IMR-90 (cell line): ENCODE results near the gene FGD5. TPM values are rescaled to one million over a fixed set of nuclear protein-coding genes. Genes with fewer than 3 reads are reported as not detected.

Experiments
- ATAC-seq: fragments of 200-7000 bp; cut with Tn5 transposase; 2 replicates; pipeline ENCODE4 v1.9.1; 2020; ENCODE audit warnings: low read depth, mild to moderate bottlenecking, moderate library complexity
- BruUV-seq: library from RNA; stranded (reverse); fragments of 400-500 nt; replicated peaks from 2 replicates; lab custom pipeline; 2021; lab: Mats Ljungman, UMichigan
- CTCF ChIA-PET: fragments of 300-600 bp; formaldehyde crosslinking; extraction: SDS; loops from one replicate; lab custom pipeline; 2021; ENCODE audit warnings: antibody characterized with exemption; lab: Yijun Ruan, JAX
- POLR2A ChIA-PET: fragments of 300-600 bp; sonication (Branson Sonifier 250); formaldehyde crosslinking; loops from one replicate; lab custom pipeline; 2022; ENCODE audit warnings: antibody characterized with exemption; ENCODE audit not compliant: unreplicated experiment; lab: Charles Lee
- DNase-seq: peaks from one replicate; pipeline ENCODE4 v3.0.0; 2013
- H2AFZ ChIP-seq: replicated peaks from 2 replicates; pipeline ENCODE3; 2013; ENCODE audit warnings: low read length, mild to moderate bottlenecking; ENCODE audit not compliant: poor library complexity
- H2AK5ac ChIP-seq: 2 replicates; pipeline ENCODE4 v1.6.1; 2013; ENCODE audit warnings: low read depth, low read length, inconsistent platforms
- H2AK9ac ChIP-seq: replicated peaks from 2 replicates; pipeline ENCODE3; 2013; ENCODE audit warnings: mild to moderate bottlenecking, low read depth, low read length, moderate library complexity; ENCODE audit not compliant: poor library complexity
- H2BK120ac ChIP-seq: 2 replicates; pipeline ENCODE4 v1.6.1; 2013; ENCODE audit warnings: low read depth, low read length, inconsistent platforms
- H2BK15ac ChIP-seq: 3 replicates; pipeline ENCODE4 v1.6.1; 2013; ENCODE audit warnings: low read depth, low read length, inconsistent platforms
- H2BK20ac ChIP-seq: 2 replicates; pipeline ENCODE4 v1.6.1; 2013; ENCODE audit warnings: low read depth, mild to moderate bottlenecking, inconsistent platforms, low read length, moderate library complexity
- H2BK5ac ChIP-seq: 2 replicates; pipeline ENCODE4 v1.6.1; 2013; ENCODE audit warnings: mild to moderate bottlenecking, low read depth, low read length, inconsistent platforms; ENCODE audit not compliant: poor library complexity, severe bottlenecking
- H3K14ac ChIP-seq: replicated peaks from 2 replicates; pipeline ENCODE4 v1.6.1; 2013; ENCODE audit warnings: low read depth, low read length, inconsistent platforms
- H3K18ac ChIP-seq: 2 replicates; pipeline ENCODE4 v1.6.1; 2013; ENCODE audit warnings: low read depth, low read length, control low read depth
- H3K23ac ChIP-seq: 2 replicates; pipeline ENCODE4 v1.6.1; 2013; ENCODE audit warnings: low read depth, low read length, inconsistent platforms
- H3K27ac ChIP-seq: 2 replicates; pipeline ENCODE4 v1.5.1; 2013; ENCODE audit warnings: mild to moderate bottlenecking, control low read depth, low read length; ENCODE audit not compliant: insufficient read depth
- H3K27me3 ChIP-seq: 2 replicates; pipeline ENCODE4 v1.6.1; 2013; ENCODE audit warnings: low read length; ENCODE audit not compliant: control insufficient read depth, insufficient read depth
- H3K36me3 ChIP-seq: 2 replicates; pipeline ENCODE4 v1.6.1; 2013; ENCODE audit warnings: low read length, mixed read lengths; ENCODE audit not compliant: control insufficient read depth, insufficient read depth
- H3K4ac ChIP-seq: 2 replicates; pipeline ENCODE4 v1.6.1; 2013; ENCODE audit warnings: low read depth, low read length, inconsistent platforms
- H3K4me1 ChIP-seq: 2 replicates; pipeline ENCODE4 v1.6.1; 2013; ENCODE audit warnings: low read length, mixed read lengths; ENCODE audit not compliant: control insufficient read depth, insufficient read depth
- H3K4me2 ChIP-seq: 2 replicates; pipeline ENCODE4 v1.6.1; 2013; ENCODE audit warnings: low read depth, mild to moderate bottlenecking, control low read depth, low read length, moderate library complexity
- H3K4me3 ChIP-seq: 2 replicates; pipeline ENCODE4 v1.5.1; 2013; ENCODE audit warnings: low read depth, mild to moderate bottlenecking, control low read depth, low read length, moderate library complexity; ENCODE audit not compliant: insufficient read depth
- H3K56ac ChIP-seq: 2 replicates; pipeline ENCODE4 v1.6.1; 2013; ENCODE audit warnings: low read length, inconsistent platforms; ENCODE audit not compliant: insufficient read depth; ENCODE audit errors: extremely low read depth
- H3K79me1 ChIP-seq, 2 experiments: 2 replicates each; pipeline ENCODE4 v1.6.1; 2013; ENCODE audit warnings: low read length in 2 of 2, inconsistent platforms in 1 of 2, low read depth in 1 of 2
- H3K9ac ChIP-seq: 2 replicates; pipeline ENCODE4 v1.6.1; 2013; ENCODE audit warnings: low read depth, low read length, control low read depth
- H3K9me1 ChIP-seq: 2 replicates; pipeline ENCODE4 v1.6.1; 2013; ENCODE audit warnings: low read length, inconsistent platforms; ENCODE audit not compliant: insufficient read depth
- H3K9me3 ChIP-seq: 2 replicates; pipeline ENCODE4 v1.6.1; 2013; ENCODE audit warnings: low read length; ENCODE audit not compliant: control insufficient read depth, insufficient read depth
- H4K20me1 ChIP-seq: 2 replicates; pipeline ENCODE4 v1.6.1; 2013; ENCODE audit warnings: low read length, inconsistent platforms; ENCODE audit not compliant: insufficient read depth
- H4K5ac ChIP-seq: 2 replicates; pipeline ENCODE4 v1.6.1; 2013; ENCODE audit warnings: mild to moderate bottlenecking, low read depth, low read length, control low read depth
- H4K8ac ChIP-seq, 2 experiments: 2 replicates each; pipeline ENCODE4 v1.6.1; 2013; ENCODE audit warnings: low read depth in 2 of 2, low read length in 2 of 2, control low read depth in 1 of 2, inconsistent platforms in 1 of 2
- H4K91ac ChIP-seq: 2 replicates; pipeline ENCODE4 v1.6.1; 2013; ENCODE audit warnings: low read depth, low read length, inconsistent platforms; ENCODE audit not compliant: insufficient read depth
- MAZ ChIP-seq: IDR thresholded peaks from 2 replicates; pipeline ENCODE4 v1.6.1; 2012; ENCODE audit warnings: low read depth, mild to moderate bottlenecking, low read length, improper control_type of control experiment, moderate library complexity, borderline replicate concordance
- NFE2L2 ChIP-seq: fragments of 150-350 bp; IDR thresholded peaks from 2 replicates; pipeline ENCODE4 v1.6.1; 2016; ENCODE audit warnings: low read depth, mild to moderate bottlenecking, low read length
- RAD21 ChIP-seq: IDR thresholded peaks from 2 replicates; pipeline ENCODE4 v1.6.1; 2012; ENCODE audit warnings: low read length, improper control_type of control experiment
- WGBS, 2 experiments: methylation state at CpG; one replicate each; pipeline versions ENCODE4 v1.1.5 to v1.1.7; 2013; ENCODE audit warnings: missing lambda C conversion rate in 2 of 2; ENCODE audit not compliant: insufficient read length in 1 of 2; ENCODE audit errors: extremely low coverage in 2 of 2; 5-methylcytosine and 5-hydroxymethylcytosine counted together
- dilution Hi-C: fragments of 300-500 bp; cut with HindIII; formaldehyde crosslinking; loops from one replicate; pipeline ENCODE4 v1.14.3; 2018; ENCODE audit warnings: low sequenced_read_pairs; ENCODE audit not compliant: unreplicated experiment
- in situ Hi-C: fragments of 300-500 bp; cut with MboI; formaldehyde crosslinking; loops from 3 replicates; pipeline ENCODE4 v1.14.3; 2019; ENCODE audit warnings: low sequenced_read_pairs, inconsistent platforms, mixed read lengths
- intact Hi-C: fragments of 100-400 bp; cut with micrococcal nuclease; formaldehyde crosslinking; loops from 2 replicates; pipeline ENCODE4 v1.10.0; 2022
- polyA plus RNA-seq, 3 experiments: library from polyadenylated mRNA; depleted of rRNA; stranded (reverse); fragments of >200 nt; gene quantifications; 2 replicates each; pipeline ENCODE4 v1.2.3, GENCODE V29; 2012; ENCODE audit warnings: low replicate concordance in 1 of 3
- total RNA-seq: library from RNA; depleted of rRNA; stranded (reverse); fragments of >200 nt; gene quantifications from 2 replicates; pipeline ENCODE4 v1.2.3, GENCODE V29; 2012

Gene FGD5
- total and polyA plus RNA-seq, 2 of the 4 experiments (the other 2 are of a cell fraction), result not detected

DNA sequence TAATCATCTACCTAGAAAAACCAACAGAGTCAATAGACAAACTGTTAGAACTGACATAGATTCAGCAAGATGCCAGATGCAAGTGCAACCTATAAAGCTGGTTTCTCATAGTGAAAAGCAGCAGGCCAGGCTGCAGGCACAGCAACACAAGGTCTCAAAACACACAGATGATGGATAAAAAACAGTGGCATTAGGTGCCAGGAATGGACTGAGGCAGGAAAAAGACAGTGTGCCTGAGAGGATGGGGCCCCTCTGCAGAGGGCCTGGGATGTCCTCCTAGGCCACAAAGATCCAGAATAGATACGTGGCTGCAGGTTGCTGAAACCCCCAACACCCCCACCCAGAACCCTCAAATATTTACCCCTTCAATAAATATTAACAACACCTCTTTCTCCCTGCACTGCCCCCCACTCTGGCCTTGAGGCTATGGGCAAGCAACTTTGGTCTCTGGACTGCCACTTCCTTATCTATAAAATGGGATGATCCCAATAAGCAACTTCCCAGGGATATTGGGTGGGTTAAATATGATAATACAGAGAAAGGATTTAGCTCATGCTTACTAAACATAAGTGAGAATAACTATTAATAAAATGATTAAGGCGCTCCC, 35.2 kb upstream of the FGD5 start:
- H3K56ac ChIP-seq, result no peak overlapping the region
- CTCF ChIA-PET, result no interaction called here
- H4K91ac ChIP-seq, result no peak overlapping the region
- H3K18ac ChIP-seq, result no peak overlapping the region
- H3K4me1 ChIP-seq, result no peaks in the 10 kb centered on the region
- no peaks in the 10 kb centered on the region for H4K20me1 ChIP-seq
- no peak for TF ChIP-seq NFE2L2
- no peak for TF ChIP-seq MAZ
- TF ChIP-seq RAD21, result no peak
- DNase-seq, result no peak
- no peak overlapping the region for H2AK5ac ChIP-seq
- no peak overlapping the region for H2AFZ ChIP-seq
- no peaks in the 10 kb centered on the region for H3K9me3 ChIP-seq
- no peak overlapping the region for H2BK5ac ChIP-seq
- 25% methylated on average over 2 of the region's 2 CpGs; no CpG with 5 or more reads in 1 of the 2 experiments for WGBS, 2 experiments
- H3K23ac ChIP-seq, result no peak overlapping the region
- no peak overlapping the region for H3K4me2 ChIP-seq
- no peak overlapping the region for H3K4me3 ChIP-seq
- H2BK15ac ChIP-seq, result no peak overlapping the region
- H3K27me3 ChIP-seq, result peaks cover 8% of the 10 kb centered on the region; the same call in 1 of the 2 replicates
- no peak overlapping the region for H2BK20ac ChIP-seq
- no peak overlapping the region for H2BK120ac ChIP-seq
- H2AK9ac ChIP-seq, result no peak overlapping the region
- no peak overlapping the region for H3K4ac ChIP-seq
- BruUV-seq, result no TSS peak
- no peaks in the 10 kb centered on the region for H3K9me1 ChIP-seq
- no peak overlapping the region for H4K8ac ChIP-seq
- no peak overlapping the region for H4K5ac ChIP-seq
- H3K27ac ChIP-seq, result no peak overlapping the region
- intact Hi-C loops, result loop anchor here (5.0 kb wide), 1 partner anchor 276 kb away; no protein-coding TSS in a partner anchor
- POLR2A ChIA-PET, result interaction anchor here (0.5 kb wide), 1 partner anchor 28 kb away, joined by 3 read pairs; no protein-coding TSS in a partner anchor
- in situ Hi-C loops, result no loop called here
- no peaks in the 10 kb centered on the region for H3K79me1 ChIP-seq
- ATAC-seq, result no peak
- dilution Hi-C loops, result no loop called here
- H3K9ac ChIP-seq, result no peak overlapping the region
- no peaks in the 10 kb centered on the region for H3K36me3 ChIP-seq
- no peak overlapping the region for H3K14ac ChIP-seq
